Measurements from ENCODE around the gene RUFY3.
A peak's percentile ranks its signal among the peaks of the same experiment; 100 is the strongest.
"Not testable (repeated sequence)": the region's sequence is repeated elsewhere in the genome, so short reads cannot be mapped to it uniquely, and the experiment has no call there.

Gene RUFY3

DNA sequence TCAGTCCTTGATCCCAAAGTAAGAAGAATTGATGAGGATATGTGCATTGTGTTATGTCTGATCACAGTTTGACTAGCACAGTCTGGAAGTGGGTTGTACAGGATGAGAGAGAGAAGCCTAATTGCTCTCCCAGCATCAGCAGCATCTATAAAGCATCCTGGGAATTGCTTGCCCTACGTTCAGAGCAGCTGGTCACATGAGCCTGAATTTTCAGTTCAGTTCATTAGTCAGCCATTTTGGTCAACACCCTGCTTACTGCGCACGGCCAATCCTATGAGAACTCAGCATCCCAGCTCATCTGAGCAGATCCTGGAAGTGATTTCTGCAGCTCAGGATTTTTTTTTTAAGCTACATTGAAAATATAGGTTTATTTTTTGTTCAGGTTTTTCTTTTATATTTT, at the start of gene RUFY3:
Gene RUFY3 (plus strand): TSS at position 218 of the 400 bp plus-strand sequence. CDS start 610 bp downstream, outside the sequence.
- DNase-seq: no peak

GRCh38 chr4:70674191-70674590, 47.6 kb upstream of the RUFY3 start:
- no peak for DNase-seq

DNA sequence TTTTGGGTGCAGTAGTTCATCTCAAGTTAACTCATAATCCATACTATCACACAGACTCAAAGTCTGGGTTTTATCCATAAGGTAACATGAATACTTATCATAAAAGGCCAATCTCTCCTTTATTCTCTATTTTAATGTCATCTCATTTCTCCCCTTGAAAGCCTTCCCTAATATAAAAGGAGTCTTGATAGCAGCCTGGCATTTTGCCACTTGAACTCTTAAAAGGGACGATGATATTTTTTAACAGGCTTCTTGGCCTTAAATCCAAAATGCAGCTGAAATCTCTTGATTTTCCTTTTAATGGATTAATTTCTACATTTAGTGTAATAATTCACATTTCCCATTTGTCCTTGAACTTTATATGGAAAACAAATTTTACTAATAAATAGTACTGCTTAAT, 47.0 kb upstream of the RUFY3 start:
- no peak for DNase-seq

GRCh38 chr4:70676554-70677090, 45.1 kb upstream of the RUFY3 start:
- no peak for DNase-seq

GRCh38 chr4:70678383-70678999, 43.3 kb upstream of the RUFY3 start:
- DNase-seq: no peak

GRCh38 chr4:70680934-70681333, 40.8 kb upstream of the RUFY3 start:
- no peak for DNase-seq

GRCh38 chr4:70681704-70682103, 40.1 kb upstream of the RUFY3 start:
- DNase-seq: no peak

DNA sequence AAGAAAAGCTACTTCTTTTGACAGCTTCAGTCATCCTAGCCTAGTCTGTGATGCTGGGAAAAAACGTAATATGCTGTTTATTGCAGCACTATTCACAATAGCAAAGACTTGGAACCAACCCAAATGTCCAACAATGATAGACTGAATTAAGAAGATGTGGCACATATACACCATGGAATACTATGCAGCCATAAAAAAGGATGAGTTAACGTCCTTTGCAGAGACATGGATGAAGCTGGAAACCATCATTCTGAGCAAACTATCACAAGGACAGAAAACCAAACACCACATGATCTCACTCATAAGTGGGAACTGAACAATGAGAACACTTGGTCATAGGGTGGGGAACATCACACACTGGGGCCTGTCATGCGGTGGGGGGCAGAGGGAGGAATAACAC, 39.6 kb upstream of the RUFY3 start:
- DNase-seq: not testable (repeated sequence)

GRCh38 chr4:70687392-70687791, 34.4 kb upstream of the RUFY3 start:
- DNase-seq: no peak

DNA sequence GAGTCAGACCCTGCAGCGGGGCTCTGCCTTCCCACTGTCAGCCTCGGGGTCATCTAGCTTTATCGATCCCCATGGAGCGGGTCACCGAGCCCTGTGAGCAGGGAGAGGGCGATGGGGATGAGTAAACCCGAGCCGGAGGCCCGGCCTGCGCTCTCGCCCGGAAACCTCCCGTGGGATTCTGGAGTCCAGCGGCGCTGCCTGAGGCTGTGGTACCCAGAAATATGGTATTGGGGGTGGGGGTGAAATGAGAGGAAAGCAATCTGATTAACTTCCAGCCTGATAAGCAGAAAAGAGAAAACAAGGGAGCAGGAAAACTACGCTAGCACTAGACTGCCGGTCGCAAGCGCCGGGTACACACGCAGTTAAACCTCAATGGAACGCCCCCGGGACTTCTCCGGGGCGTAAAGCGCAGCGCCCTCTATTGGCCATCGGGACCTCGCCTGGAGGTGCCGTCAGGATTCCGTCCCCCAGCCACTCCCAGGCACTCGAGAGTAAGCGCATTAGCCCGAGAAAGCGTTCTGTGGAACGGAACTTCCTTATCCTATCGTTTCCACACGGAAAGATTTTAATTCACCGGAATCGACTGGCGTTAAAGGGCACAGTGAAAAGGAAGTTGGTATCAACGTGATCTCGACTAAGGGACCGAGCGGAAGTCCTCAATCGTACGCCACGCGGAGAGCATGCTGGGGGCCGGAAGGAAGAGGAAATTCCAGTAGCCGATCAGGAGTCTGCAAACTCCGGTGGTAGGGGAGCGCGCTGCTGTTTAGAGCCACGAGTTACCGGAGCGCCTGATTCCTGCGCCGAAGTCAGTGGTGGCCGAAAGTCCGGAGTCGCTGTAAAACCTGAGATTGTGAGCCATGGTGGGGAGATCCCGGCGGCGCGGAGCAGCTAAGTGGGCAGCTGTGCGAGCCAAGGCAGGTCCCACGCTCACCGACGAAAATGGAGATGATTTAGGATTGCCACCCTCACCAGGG, 33.7 kb upstream of the RUFY3 start, which contains the start of gene UTP3:
Gene UTP3 (plus strand): TSS at position 712 of the 974 bp plus-strand sequence. CDS start 146 bp downstream, at position 858.
- DNase-seq: peak; percentile 95

- DNase-seq: no peak
Observed at GRCh38 chr4:70688795-70689231, 33.0 kb upstream of the RUFY3 start.

DNA sequence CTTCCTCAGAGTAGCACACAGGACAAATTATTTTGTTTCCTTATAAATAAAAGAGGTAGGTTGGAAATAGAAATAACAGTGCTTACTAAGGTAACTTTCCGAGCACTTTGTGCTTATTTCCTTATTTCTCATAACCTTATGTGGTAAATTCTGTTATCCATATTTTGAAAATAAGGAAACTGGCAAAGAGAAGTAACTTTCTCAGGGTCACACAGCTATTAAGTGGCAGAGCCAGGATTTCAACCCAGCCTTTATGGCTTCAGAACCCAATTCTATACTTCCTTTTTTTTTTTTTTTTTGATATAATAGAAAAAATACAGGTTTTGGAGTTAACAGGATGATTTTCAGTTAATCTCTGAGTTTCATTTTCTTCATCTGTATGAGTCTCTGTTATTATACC, 30.1 kb upstream of the RUFY3 start:
- DNase-seq: no peak

DNA sequence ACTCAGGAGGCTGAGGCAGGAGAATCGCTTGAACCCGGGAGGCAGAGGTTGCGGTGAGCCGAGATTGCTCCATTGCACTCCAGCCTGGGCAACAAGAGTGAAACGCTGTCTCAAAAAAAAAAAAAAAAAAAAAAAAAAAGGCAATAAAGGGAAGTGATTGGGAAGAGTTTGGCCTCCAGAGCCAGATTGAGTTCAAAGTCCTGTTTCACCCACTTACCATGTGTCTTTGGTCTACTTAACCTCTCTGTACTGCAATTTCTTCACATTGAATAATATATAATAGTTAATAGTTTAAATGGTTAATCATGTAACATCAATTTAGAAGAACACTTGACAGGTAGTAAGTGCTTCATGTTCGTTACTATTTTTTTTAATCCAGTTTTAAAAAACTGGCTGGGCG, 27.1 kb upstream of the RUFY3 start:
- not testable (repeated sequence) for DNase-seq

DNA sequence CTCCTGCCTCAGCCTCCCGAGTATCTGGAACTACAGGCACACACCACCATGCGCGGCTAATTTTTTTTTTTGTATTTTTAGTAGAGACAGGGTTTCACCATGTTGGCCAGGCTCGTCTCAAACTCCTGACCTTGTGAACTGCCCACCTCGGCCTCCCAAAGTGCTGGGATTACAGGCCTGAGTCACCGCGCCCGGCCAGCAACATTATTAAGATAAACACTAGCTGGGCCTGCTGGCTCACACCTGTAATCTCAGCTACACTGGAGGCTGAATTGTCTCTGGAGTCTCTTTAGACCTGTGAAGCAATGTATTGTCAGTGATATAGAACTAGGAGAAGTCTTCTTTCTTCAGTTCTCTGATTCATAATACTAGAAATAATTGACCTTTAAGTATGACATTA, 23.3 kb upstream of the RUFY3 start:
- not testable (repeated sequence) for DNase-seq

- DNase-seq: no peak
Observed at GRCh38 chr4:70700712-70701111, 21.1 kb upstream of the RUFY3 start.

DNA sequence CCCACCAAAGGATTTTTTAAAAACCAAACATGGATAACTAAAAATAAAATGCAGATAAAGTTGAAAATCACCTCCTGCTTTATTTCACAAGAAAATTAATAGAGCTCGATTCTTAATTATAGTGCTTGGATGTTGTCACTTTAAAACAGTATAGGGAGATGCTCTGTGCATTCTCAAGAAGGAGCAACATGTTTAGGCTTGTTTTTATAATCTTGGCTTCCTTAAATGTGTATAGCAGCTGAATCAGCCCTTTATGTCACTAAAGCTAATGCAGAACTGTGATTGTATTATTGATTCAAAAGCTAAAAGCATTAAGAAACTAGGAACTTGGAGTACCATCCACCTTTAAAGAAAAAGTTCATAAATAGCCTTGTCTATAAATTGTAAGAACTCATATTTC, 20.5 kb upstream of the RUFY3 start:
- no peak for DNase-seq

GRCh38 chr4:70702592-70702991, 19.2 kb upstream of the RUFY3 start:
- not testable (repeated sequence) for DNase-seq

- peak; percentile 52 for DNase-seq
Observed at GRCh38 chr4:70703619-70704214, 18.0 kb upstream of the RUFY3 start.

- DNase-seq: peak; percentile 72
Observed at GRCh38 chr4:70704215-70704930, 17.4 kb upstream of the RUFY3 start.

DNA sequence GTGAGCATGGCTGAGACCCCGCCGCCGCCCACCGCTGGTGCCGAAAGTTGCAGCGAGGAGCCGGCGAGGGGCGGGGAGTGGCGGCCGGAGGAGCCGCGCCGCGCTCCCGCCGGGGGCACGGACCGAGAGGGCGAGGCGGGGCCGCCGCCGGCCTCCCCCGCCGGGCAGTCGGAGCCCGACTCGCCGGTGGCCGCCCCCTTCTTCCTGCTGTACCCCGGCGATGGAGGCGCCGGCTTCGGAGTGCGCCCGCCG, 16.9 kb upstream of the RUFY3 start:
- DNase-seq: no peak

DNA sequence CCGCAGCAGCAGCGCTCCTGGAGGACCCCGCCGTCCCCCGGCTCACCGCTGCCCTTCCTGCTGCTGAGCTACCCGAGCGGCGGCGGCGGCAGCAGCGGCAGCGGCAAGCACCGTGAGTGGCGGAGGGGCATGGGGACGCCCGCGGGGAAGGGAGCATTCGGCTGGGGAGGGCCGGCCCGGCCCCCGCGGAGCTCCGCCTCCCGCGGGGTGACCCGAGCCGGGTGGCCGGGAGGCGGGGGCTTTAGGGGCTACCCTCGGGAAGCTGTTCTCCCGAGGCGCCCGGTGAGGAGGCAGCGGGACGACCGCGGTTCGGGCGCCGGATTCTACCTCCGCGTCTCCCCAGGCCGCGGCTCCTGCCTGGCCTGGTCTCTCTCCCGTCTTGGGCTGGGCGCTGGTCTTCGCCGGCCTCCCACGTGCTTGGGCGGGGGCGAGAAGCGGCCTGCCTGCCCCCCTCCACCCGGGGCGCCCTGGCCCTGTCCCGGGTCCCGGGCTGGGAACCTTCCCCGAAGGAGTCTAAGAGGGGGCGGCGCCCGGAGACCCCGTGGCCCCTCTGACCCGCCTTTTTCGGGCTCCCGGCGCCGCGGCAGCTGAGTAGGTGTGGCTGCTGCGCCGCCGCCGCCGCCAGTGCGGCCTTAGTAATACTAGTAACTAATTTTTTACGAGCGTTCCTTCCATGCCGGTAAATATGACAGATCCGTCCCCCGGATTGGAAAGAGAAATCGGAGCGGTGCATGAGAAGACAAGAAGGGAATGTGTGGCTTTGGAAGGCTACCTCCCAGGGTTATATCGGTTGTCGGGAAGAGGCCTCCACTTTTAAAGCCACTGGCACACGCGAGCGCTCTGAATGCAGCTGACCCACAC, 16.4 kb upstream of the RUFY3 start:
- peak; percentile 33 for DNase-seq

DNA sequence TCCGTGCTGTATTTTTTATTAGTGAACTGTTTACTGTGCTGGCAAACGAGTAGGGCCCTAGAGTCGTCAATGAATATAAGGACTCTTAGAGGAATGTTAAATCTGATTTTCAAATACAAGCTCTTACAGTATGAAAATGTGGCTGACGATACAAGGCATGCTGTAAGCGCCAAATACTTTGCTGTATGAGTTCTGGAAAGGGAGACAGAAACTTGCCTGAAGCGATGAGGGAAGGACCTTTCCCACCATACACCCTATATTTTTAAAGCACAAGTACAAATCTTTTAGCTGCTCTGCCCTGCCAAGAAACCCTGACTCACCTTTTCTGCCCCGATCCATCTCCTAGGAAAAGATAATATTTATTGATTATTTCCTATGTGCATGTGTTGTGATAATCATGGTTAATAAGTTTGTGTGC, 15.7 kb upstream of the RUFY3 start:
- DNase-seq: no peak
